BLaER1 (cell line): ENCODE data around the gene SLC29A1.
A peak's percentile ranks its signal among the peaks of the same experiment; 100 is the strongest.

Source experiments
- H3K27ac ChIP-seq: shearing (Covaris generic); formaldehyde crosslinking; 2 replicates; pipeline ENCODE4 v1.8.1; 2022
- H3K27me3 ChIP-seq: shearing (Covaris generic); formaldehyde crosslinking; 2 replicates; pipeline ENCODE4 v1.8.1; 2022
- H3K36me3 ChIP-seq: shearing (Covaris generic); formaldehyde crosslinking; 2 replicates; pipeline ENCODE4 v1.8.1; 2022
- H3K4me1 ChIP-seq: shearing (Covaris generic); formaldehyde crosslinking; 2 replicates; pipeline ENCODE4 v1.8.1; 2022
- H3K4me2 ChIP-seq: shearing (Covaris generic); formaldehyde crosslinking; 2 replicates; pipeline ENCODE4 v1.8.1; 2022
- H3K4me3 ChIP-seq: shearing (Covaris generic); formaldehyde crosslinking; 2 replicates; pipeline ENCODE4 v1.8.1; 2022
- H3K9ac ChIP-seq: shearing (Covaris generic); formaldehyde crosslinking; 2 replicates; pipeline ENCODE4 v1.8.1; 2022
- H3K9me3 ChIP-seq: shearing (Covaris generic); formaldehyde crosslinking; 2 replicates; pipeline ENCODE4 v1.8.1; 2022
- H4K20me1 ChIP-seq: shearing (Covaris generic); formaldehyde crosslinking; 2 replicates; pipeline ENCODE4 v1.8.1; 2022
- Cebpa-rat ChIP-seq: shearing (Covaris generic); IDR thresholded peaks from 2 replicates; pipeline ENCODE4 v1.8.1; 2022

The SLC29A1 gene

GRCh38 chr6:44254191-44255104, 31.1 kb downstream of the SLC29A1 start:
- Histone ChIP-seq H4K20me1 (peaks cover 86% of the 10 kb centered on the region), H3K4me3 (no peak overlapping the region), H3K9me3 (no peaks in the 10 kb centered on the region), H3K4me2 (peak overlapping the region; percentile 99), H3K36me3 (peaks cover 77% of the 10 kb centered on the region), H3K27ac (no peak overlapping the region), H3K4me1 (peaks cover 68% of the 10 kb centered on the region), H3K9ac (0 out of 2 replicates have a peak overlapping the region, but pooled peaks have one; percentile 15), H3K27me3 (no peaks in the 10 kb centered on the region)
- no peak for TF ChIP-seq Cebpa-rat

GRCh38 chr6:44255105-44255808, 31.9 kb downstream of the SLC29A1 start:
- H3K4me1 ChIP-seq, result peaks cover 64% of the 10 kb centered on the region
- no peaks in the 10 kb centered on the region for H3K27me3 ChIP-seq
- TF ChIP-seq Cebpa-rat, result no peak
- H3K4me3 ChIP-seq, result peak overlapping the region; percentile 90
- H3K9me3 ChIP-seq, result no peaks in the 10 kb centered on the region
- peak overlapping the region; percentile 88 for H3K9ac ChIP-seq
- peak overlapping the region; percentile 88; the same call in 1 of the 2 replicates for H3K27ac ChIP-seq
- peaks cover 84% of the 10 kb centered on the region for H4K20me1 ChIP-seq
- peaks cover 77% of the 10 kb centered on the region for H3K36me3 ChIP-seq
- H3K4me2 ChIP-seq, result peak overlapping the region; percentile 99

GRCh38 chr6:44255871-44256774, 32.7 kb downstream of the SLC29A1 start:
- Histone ChIP-seq H3K9ac (peak overlapping the region; percentile 88), H4K20me1 (peaks cover 78% of the 10 kb centered on the region), H3K4me3 (peak overlapping the region; percentile 90), H3K4me1 (peaks cover 64% of the 10 kb centered on the region), H3K27me3 (no peaks in the 10 kb centered on the region), H3K4me2 (peak overlapping the region; percentile 99), H3K9me3 (no peaks in the 10 kb centered on the region), H3K27ac (peak overlapping the region; percentile 88), H3K36me3 (peaks cover 77% of the 10 kb centered on the region)
- no peak for TF ChIP-seq Cebpa-rat

GRCh38 chr6:44256775-44257024, 33.3 kb downstream of the SLC29A1 start:
- Histone ChIP-seq H3K4me3 (peak overlapping the region; percentile 90), H3K4me2 (peak overlapping the region; percentile 99), H3K27ac (peak overlapping the region; percentile 88), H3K9me3 (no peaks in the 10 kb centered on the region), H3K4me1 (peaks cover 69% of the 10 kb centered on the region), H4K20me1 (peaks cover 78% of the 10 kb centered on the region), H3K9ac (peak overlapping the region; percentile 88), H3K27me3 (no peaks in the 10 kb centered on the region), H3K36me3 (peaks cover 77% of the 10 kb centered on the region)
- no peak for TF ChIP-seq Cebpa-rat

- H4K20me1 ChIP-seq, result peaks cover 78% of the 10 kb centered on the region
- peak within 1 kb of the TSS; percentile 99 for H3K4me2 ChIP-seq
- TF ChIP-seq Cebpa-rat, result no peak
- peak within 1 kb of the TSS; percentile 90 for H3K4me3 ChIP-seq
- H3K27me3 ChIP-seq, result no peaks in the 10 kb centered on the region
- no peaks in the 10 kb centered on the region for H3K9me3 ChIP-seq
- H3K27ac ChIP-seq, result peak within 1 kb of the TSS; percentile 88
- peak within 1 kb of the TSS; percentile 88 for H3K9ac ChIP-seq
- peaks cover 77% of the 10 kb centered on the region for H3K36me3 ChIP-seq
- H3K4me1 ChIP-seq, result peaks cover 73% of the 10 kb centered on the region
Observed at GRCh38 chr6:44257025-44257752, 33.8 kb downstream of the SLC29A1 start, which contains the start of gene SLC35B2. SLC35B2 (minus strand) TSS chr6:44257528; CDS start chr6:44257410, 118 bp downstream.

- Histone ChIP-seq H4K20me1 (peaks cover 78% of the 10 kb centered on the region), H3K9ac (peak overlapping the region; percentile 88), H3K36me3 (peaks cover 77% of the 10 kb centered on the region), H3K4me3 (peak overlapping the region; percentile 90), H3K4me2 (peak overlapping the region; percentile 99), H3K27ac (peak overlapping the region; percentile 88), H3K9me3 (no peaks in the 10 kb centered on the region), H3K27me3 (no peaks in the 10 kb centered on the region), H3K4me1 (peaks cover 76% of the 10 kb centered on the region)
- no peak for TF ChIP-seq Cebpa-rat
Observed at GRCh38 chr6:44257753-44258324, 34.4 kb downstream of the SLC29A1 start.

GRCh38 chr6:44258325-44258863, 35.0 kb downstream of the SLC29A1 start:
- no peak for TF ChIP-seq Cebpa-rat
- Histone ChIP-seq H4K20me1 (peaks cover 78% of the 10 kb centered on the region), H3K4me2 (peak overlapping the region; percentile 99), H3K27ac (peak overlapping the region; percentile 88; the same call in 1 of the 2 replicates), H3K4me3 (no peak overlapping the region), H3K36me3 (peaks cover 71% of the 10 kb centered on the region), H3K27me3 (no peaks in the 10 kb centered on the region), H3K9me3 (no peaks in the 10 kb centered on the region), H3K9ac (no peak overlapping the region), H3K4me1 (peaks cover 78% of the 10 kb centered on the region)

GRCh38 chr6:44258921-44259320, 35.5 kb downstream of the SLC29A1 start:
- Histone ChIP-seq H3K9ac (no peak overlapping the region), H3K4me1 (peaks cover 78% of the 10 kb centered on the region), H3K4me3 (no peak overlapping the region), H3K4me2 (no peak overlapping the region), H3K27me3 (no peaks in the 10 kb centered on the region), H3K36me3 (peaks cover 66% of the 10 kb centered on the region), H3K9me3 (no peaks in the 10 kb centered on the region), H4K20me1 (peaks cover 78% of the 10 kb centered on the region), H3K27ac (no peak overlapping the region)
- TF ChIP-seq Cebpa-rat, result no peak
